B cell (primary cell): ENCODE results near the gene GNE. TPM values are rescaled to one million over a fixed set of nuclear protein-coding genes. Genes with fewer than 3 reads are reported as not detected.
"Not testable (repeated sequence)": the region's sequence is repeated elsewhere in the genome, so short reads cannot be mapped to it uniquely, and the experiment has no call there.

Source experiments
- ATAC-seq: fragments of 200-7000 bp; cut with Tn5 transposase; one replicate; pipeline ENCODE4 v1.10.0; 2021; ENCODE audit warnings: low read depth, mild to moderate bottlenecking, moderate number of reproducible peaks, moderate library complexity
- CTCF ChIA-PET: fragments of 350-600 bp; sonication (Branson Sonifier 250); formaldehyde crosslinking; loops from one replicate; lab custom pipeline; 2021; ENCODE audit warnings: antibody characterized with exemption, inconsistent platforms; lab: Charles Lee
- POLR2A ChIA-PET: fragments of 350-600 bp; sonication (Branson Sonifier 250); formaldehyde crosslinking; loops from one replicate; lab custom pipeline; 2021; ENCODE audit warnings: antibody characterized with exemption; lab: Charles Lee
- DNase-seq: peaks from one replicate; pipeline ENCODE4 v3.0.0; 2013
- H2AFZ ChIP-seq: 2 replicates; pipeline ENCODE4 v1.6.1; 2012; ENCODE audit warnings: mild to moderate bottlenecking, low read depth, low read length; ENCODE audit not compliant: insufficient read depth, poor library complexity, severe bottlenecking
- H3K27ac ChIP-seq, 2 donors: 1 replicate in 1 of 2; 2 replicates in 1 of 2; pipeline ENCODE4 v1.5.1; 2012 to 2013; ENCODE audit warnings: low read length in 2 of 2, mild to moderate bottlenecking in 2 of 2, moderate library complexity in 1 of 2
- H3K27me3 ChIP-seq, 4 experiments: fragments of 200-600 bp in 1 of 4; sonication (generic) in 1 of 4; replicated peaks in 1 of 4; 1 replicate in 2 of 4; 2 replicates in 2 of 4; pipeline versions ENCODE4 v1.6.1 to v1.7.0; 2013 to 2016; ENCODE audit warnings: low read length in 3 of 4, mild to moderate bottlenecking in 2 of 4, mixed read lengths in 1 of 4, moderate library complexity in 1 of 4; ENCODE audit not compliant: insufficient read depth in 4 of 4, control insufficient read depth in 3 of 4; ENCODE audit errors: control extremely low read depth in 1 of 4
- H3K36me3 ChIP-seq, 2 experiments: replicated peaks in 1 of 2; 1 replicate in 1 of 2; 2 replicates in 1 of 2; pipeline versions ENCODE4 v1.6.1 to v1.7.1; 2013; ENCODE audit warnings: low read length in 1 of 2; ENCODE audit not compliant: insufficient read depth in 2 of 2, control insufficient read depth in 1 of 2; ENCODE audit errors: control extremely low read depth in 1 of 2, extremely low read depth in 1 of 2
- H3K4me1 ChIP-seq, 2 donors: fragments of 200-600 bp in 1 of 2; sonication (generic) in 1 of 2; 1 replicate in 1 of 2; 2 replicates in 1 of 2; pipeline versions ENCODE4 v1.5.1 to v1.6.1; 2013 to 2017; ENCODE audit warnings: low read length in 2 of 2; ENCODE audit not compliant: control insufficient read depth in 2 of 2, insufficient read depth in 2 of 2
- H3K4me2 ChIP-seq: replicated peaks from 2 replicates; pipeline ENCODE3; 2012; ENCODE audit warnings: mild to moderate bottlenecking, low read depth, low read length; ENCODE audit not compliant: poor library complexity, severe bottlenecking
- H3K4me3 ChIP-seq, 5 experiments: fragments of 200-600 bp in 1 of 5; sonication (generic) in 1 of 5; 1 replicate in 3 of 5; 2 replicates in 2 of 5; pipeline versions ENCODE4 v1.5.1 to v1.7.0; 2011 to 2016; ENCODE audit warnings: low read length in 4 of 5, mild to moderate bottlenecking in 4 of 5, low read depth in 2 of 5, control low read depth in 1 of 5, moderate library complexity in 1 of 5; ENCODE audit not compliant: insufficient read depth in 1 of 5; ENCODE audit errors: control extremely low read depth in 1 of 5, extremely low read depth in 1 of 5
- H3K79me2 ChIP-seq: fragments of 200-600 bp; sonication (generic); one replicate; pipeline ENCODE4 v1.6.0; 2016; ENCODE audit warnings: low read length; ENCODE audit not compliant: control insufficient read depth, insufficient read depth
- H3K9ac ChIP-seq: fragments of 200-600 bp; sonication (generic); 2 replicates; pipeline ENCODE4 v1.6.1; 2017; ENCODE audit warnings: mild to moderate bottlenecking, low read length, moderate library complexity
- H3K9me3 ChIP-seq, 3 donors: one replicate each; pipeline versions ENCODE4 v1.6.1 to v1.7.1; 2013; ENCODE audit warnings: low read length in 2 of 3; ENCODE audit not compliant: control insufficient read depth in 2 of 3, insufficient read depth in 1 of 3; ENCODE audit errors: control extremely low read depth in 1 of 3
- H4K20me1 ChIP-seq: 2 replicates; pipeline ENCODE4 v1.6.0; 2012; ENCODE audit warnings: mild to moderate bottlenecking, low read length; ENCODE audit not compliant: insufficient read depth, control insufficient read depth, poor library complexity, severe bottlenecking
- H3K27ac Mint-ChIP-seq: one replicate; pipeline ENCODE4 v1.8.0; 2021; ENCODE audit warnings: mixed read lengths
- H3K27me3 Mint-ChIP-seq: one replicate; pipeline ENCODE4 v1.8.0; 2021; ENCODE audit warnings: mixed read lengths
- H3K4me1 Mint-ChIP-seq: one replicate; pipeline ENCODE4 v1.8.0; 2021; ENCODE audit warnings: mixed read lengths
- H3K4me3 Mint-ChIP-seq: one replicate; pipeline ENCODE4 v1.8.0; 2021; ENCODE audit warnings: mixed read lengths
- H3K9me3 Mint-ChIP-seq: one replicate; pipeline ENCODE4 v1.8.0; 2022; ENCODE audit warnings: mixed read lengths; ENCODE audit not compliant: insufficient read depth
- EZH2 ChIP-seq: IDR thresholded peaks from 2 replicates; pipeline ENCODE4 v1.6.1; 2012; ENCODE audit warnings: borderline replicate concordance, low read depth, mild to moderate bottlenecking, moderate library complexity, low read length; ENCODE audit not compliant: insufficient read depth, poor library complexity, severe bottlenecking
- WGBS: methylation state at CpG from one replicate; pipeline ENCODE4 v1.1.5; 2013; ENCODE audit warnings: missing lambda C conversion rate; ENCODE audit not compliant: insufficient coverage; 5-methylcytosine and 5-hydroxymethylcytosine counted together
- intact Hi-C: fragments of 100-400 bp; cut with micrococcal nuclease; formaldehyde crosslinking; loops from one replicate; pipeline ENCODE4 v1.10.0; 2022
- polyA plus RNA-seq: library from polyadenylated mRNA; depleted of rRNA; stranded (reverse); fragments of >200 nt; gene quantifications from 2 replicates; pipeline ENCODE4 v1.2.3, GENCODE V29; 2012
- total RNA-seq, 2 donors: library from RNA; stranded (reverse); fragments of 120-200 nt in 1 of 2; gene quantifications; 1 replicate in 1 of 2; 2 replicates in 1 of 2; pipeline versions ENCODE4 v1.2.3 to v1.2.4, GENCODE V29; 2013 to 2022
- TF ChIP-seq, protein P1 (sequence below): fragments of 200-600 bp; IDR thresholded peaks from one replicate; pipeline ENCODE4 v1.8.0; 2022; ENCODE audit warnings: antibody characterized with exemption, mild to moderate bottlenecking

The GNE gene
- total and polyA plus RNA-seq, 2 donors (not counting 1 experiment from before 2014, with no cell fraction given), result 8.3 to 20.6 TPM

DNA sequence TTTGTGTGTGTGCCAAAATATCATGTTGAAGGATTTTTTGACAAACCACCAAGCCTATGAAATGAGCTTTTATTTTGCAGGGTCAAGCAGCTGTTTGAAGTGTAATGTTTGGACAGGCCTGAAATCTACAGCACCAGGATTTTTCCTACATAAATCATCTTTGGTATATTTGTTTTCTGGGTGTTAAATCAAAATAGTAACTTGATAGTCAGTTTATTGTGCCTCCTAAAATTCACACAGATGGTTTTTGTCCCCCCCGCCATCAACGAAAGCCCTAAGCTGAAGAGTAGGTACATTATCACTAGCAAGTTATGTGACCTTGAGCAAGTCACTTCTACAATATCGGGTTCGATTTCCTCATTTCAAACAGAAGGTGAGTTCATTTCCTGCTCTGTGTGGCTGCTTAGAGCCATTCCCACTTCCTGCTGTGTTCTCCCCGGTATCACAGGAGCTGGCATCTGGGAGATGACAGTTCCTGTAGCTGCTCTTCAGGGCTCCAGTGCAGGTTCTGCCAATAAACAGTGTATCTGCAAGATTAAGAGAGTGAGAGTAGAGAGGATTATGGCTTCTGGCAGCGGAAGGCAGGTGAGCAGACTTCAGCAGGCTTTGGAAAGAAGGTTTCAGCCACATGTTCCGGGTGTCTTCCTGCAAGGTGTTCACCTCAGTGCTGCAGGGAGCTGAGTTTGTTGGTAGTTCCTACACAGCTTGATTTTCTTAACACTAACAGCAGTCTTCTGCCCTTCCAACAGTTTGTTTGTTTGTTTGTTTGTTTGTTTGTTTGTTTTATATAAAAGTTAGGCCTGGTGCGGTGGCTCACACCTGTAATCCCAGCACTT, 48.4 kb upstream of the GNE start:
- Histone ChIP-seq H3K4me2 (no peak overlapping the region), H3K4me3 (no peak overlapping the region), H3K4me1 (no peaks in the 10 kb centered on the region), H2AFZ (no peak overlapping the region), H3K36me3 (no peaks in the 10 kb centered on the region), H3K9me3 (no peaks in the 10 kb centered on the region), H3K27me3 (no peaks in the 10 kb centered on the region), H3K79me2 (no peaks in the 10 kb centered on the region), H3K9ac (no peak overlapping the region), H4K20me1 (no peaks in the 10 kb centered on the region), H3K27ac (no peak overlapping the region)
- H3K4me1 Mint-ChIP-seq, result no peaks in the 10 kb centered on the region
- H3K27me3 Mint-ChIP-seq, result no peaks in the 10 kb centered on the region
- no peak overlapping the region for H3K27ac Mint-ChIP-seq
- no peak for DNase-seq
- no peaks in the 10 kb centered on the region for H3K9me3 Mint-ChIP-seq
- ChIA-PET POLR2A (no interaction called here), CTCF (interaction anchor here (1.2 kb wide), 1 partner anchor 22 kb away, joined by 6 read pairs; no protein-coding TSS in a partner anchor)
- no peak for ATAC-seq
- intact Hi-C loops, result no loop called here
- TF ChIP-seq, protein P1, sequence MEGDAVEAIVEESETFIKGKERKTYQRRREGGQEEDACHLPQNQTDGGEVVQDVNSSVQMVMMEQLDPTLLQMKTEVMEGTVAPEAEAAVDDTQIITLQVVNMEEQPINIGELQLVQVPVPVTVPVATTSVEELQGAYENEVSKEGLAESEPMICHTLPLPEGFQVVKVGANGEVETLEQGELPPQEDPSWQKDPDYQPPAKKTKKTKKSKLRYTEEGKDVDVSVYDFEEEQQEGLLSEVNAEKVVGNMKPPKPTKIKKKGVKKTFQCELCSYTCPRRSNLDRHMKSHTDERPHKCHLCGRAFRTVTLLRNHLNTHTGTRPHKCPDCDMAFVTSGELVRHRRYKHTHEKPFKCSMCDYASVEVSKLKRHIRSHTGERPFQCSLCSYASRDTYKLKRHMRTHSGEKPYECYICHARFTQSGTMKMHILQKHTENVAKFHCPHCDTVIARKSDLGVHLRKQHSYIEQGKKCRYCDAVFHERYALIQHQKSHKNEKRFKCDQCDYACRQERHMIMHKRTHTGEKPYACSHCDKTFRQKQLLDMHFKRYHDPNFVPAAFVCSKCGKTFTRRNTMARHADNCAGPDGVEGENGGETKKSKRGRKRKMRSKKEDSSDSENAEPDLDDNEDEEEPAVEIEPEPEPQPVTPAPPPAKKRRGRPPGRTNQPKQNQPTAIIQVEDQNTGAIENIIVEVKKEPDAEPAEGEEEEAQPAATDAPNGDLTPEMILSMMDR, result no peak
- no peak for TF ChIP-seq EZH2
- 62% methylated on average over 7 of the region's 8 CpGs for WGBS
- H3K4me3 Mint-ChIP-seq, result no peak overlapping the region

GRCh38 chr9:36304366-36304765, 46.1 kb upstream of the GNE start:
- H2AFZ ChIP-seq, H3K9ac ChIP-seq, intact Hi-C loops, H3K27me3 ChIP-seq, H3K27ac ChIP-seq, H3K4me3 ChIP-seq, H3K27me3 Mint-ChIP-seq, H4K20me1 ChIP-seq, H3K9me3 ChIP-seq, H3K4me2 ChIP-seq, ATAC-seq, H3K36me3 ChIP-seq, DNase-seq, H3K27ac Mint-ChIP-seq, H3K4me1 Mint-ChIP-seq, POLR2A ChIA-PET, H3K79me2 ChIP-seq, H3K9me3 Mint-ChIP-seq, H3K4me1 ChIP-seq, H3K4me3 Mint-ChIP-seq: not testable (repeated sequence)
- CTCF ChIA-PET, result interaction anchor here (1.1 kb wide), 1 partner anchor 56 kb away, joined by 4 read pairs; no protein-coding TSS in a partner anchor
- WGBS, result 100% methylated on average over 1 of the region's 2 CpGs
